UCSD-AML1 (cell line): Measurements from ENCODE around the gene RUNX2.

Source experiments
- DNase-seq: peaks from one replicate; lab custom pipeline; 2025; ENCODE audit not compliant: unreplicated experiment; lab: John Stamatoyannopoulos, UW

The RUNX2 gene

GRCh38 chr6:45576648-45577624, 248.8 kb downstream of the RUNX2 start:
- no peak for DNase-seq

- no peak for DNase-seq
Observed at GRCh38 chr6:45577836-45578504, 249.8 kb downstream of the RUNX2 start.

- no peak for DNase-seq
Observed at GRCh38 chr6:45584127-45584526, 256.0 kb downstream of the RUNX2 start.

GRCh38 chr6:45586216-45587171, 258.4 kb downstream of the RUNX2 start:
- no peak for DNase-seq

- DNase-seq: no peak
Observed at GRCh38 chr6:45587229-45588060, 259.3 kb downstream of the RUNX2 start.

GRCh38 chr6:45589367-45589766, 261.2 kb downstream of the RUNX2 start:
- DNase-seq: no peak

GRCh38 chr6:45590226-45590625, 262.1 kb downstream of the RUNX2 start:
- no peak for DNase-seq

GRCh38 chr6:45590696-45591184, 262.6 kb downstream of the RUNX2 start:
- DNase-seq: no peak

GRCh38 chr6:45591306-45591705, 263.2 kb downstream of the RUNX2 start:
- DNase-seq: no peak

- no peak for DNase-seq
Observed at GRCh38 chr6:45591890-45592289, 263.8 kb downstream of the RUNX2 start.

GRCh38 chr6:45592991-45593390, 264.9 kb downstream of the RUNX2 start:
- DNase-seq: no peak

- DNase-seq: no peak
Observed at GRCh38 chr6:45595010-45595851, 267.1 kb downstream of the RUNX2 start.

- DNase-seq: no peak
Observed at GRCh38 chr6:45597424-45597823, 269.3 kb downstream of the RUNX2 start.

- DNase-seq: no peak
Observed at GRCh38 chr6:45599053-45599452, 270.9 kb downstream of the RUNX2 start.

GRCh38 chr6:45605971-45606370, 277.8 kb downstream of the RUNX2 start:
- DNase-seq: no peak

GRCh38 chr6:45606831-45607400, 278.8 kb downstream of the RUNX2 start:
- no peak for DNase-seq

- DNase-seq: no peak
Observed at GRCh38 chr6:45607798-45608197, 279.7 kb downstream of the RUNX2 start.

- no peak for DNase-seq
Observed at GRCh38 chr6:45608252-45608913, 280.3 kb downstream of the RUNX2 start.
